IMR-90 (cell line): ENCODE data around the gene TYMS. TPM values are rescaled to one million over a fixed set of nuclear protein-coding genes. Genes with fewer than 3 reads are reported as not detected.
A peak's percentile ranks its signal among the peaks of the same experiment; 100 is the strongest.

ENCODE experiments used
- ATAC-seq: fragments of 200-7000 bp; cut with Tn5 transposase; 2 replicates; pipeline ENCODE4 v1.9.1; 2020; ENCODE audit warnings: low read depth, mild to moderate bottlenecking, moderate library complexity
- BruUV-seq: library from RNA; stranded (reverse); fragments of 400-500 nt; replicated peaks from 2 replicates; lab custom pipeline; 2021; lab: Mats Ljungman, UMichigan
- CTCF ChIA-PET: fragments of 300-600 bp; formaldehyde crosslinking; extraction: SDS; loops from one replicate; lab custom pipeline; 2021; ENCODE audit warnings: antibody characterized with exemption; lab: Yijun Ruan, JAX
- POLR2A ChIA-PET: fragments of 300-600 bp; sonication (Branson Sonifier 250); formaldehyde crosslinking; loops from one replicate; lab custom pipeline; 2022; ENCODE audit warnings: antibody characterized with exemption; ENCODE audit not compliant: unreplicated experiment; lab: Charles Lee
- DNase-seq: peaks from one replicate; pipeline ENCODE4 v3.0.0; 2013
- H2AFZ ChIP-seq: replicated peaks from 2 replicates; pipeline ENCODE3; 2013; ENCODE audit warnings: low read length, mild to moderate bottlenecking; ENCODE audit not compliant: poor library complexity
- H2AK5ac ChIP-seq: 2 replicates; pipeline ENCODE4 v1.6.1; 2013; ENCODE audit warnings: low read depth, low read length, inconsistent platforms
- H2AK9ac ChIP-seq: replicated peaks from 2 replicates; pipeline ENCODE3; 2013; ENCODE audit warnings: mild to moderate bottlenecking, low read depth, low read length, moderate library complexity; ENCODE audit not compliant: poor library complexity
- H2BK120ac ChIP-seq: 2 replicates; pipeline ENCODE4 v1.6.1; 2013; ENCODE audit warnings: low read depth, low read length, inconsistent platforms
- H2BK15ac ChIP-seq: 3 replicates; pipeline ENCODE4 v1.6.1; 2013; ENCODE audit warnings: low read depth, low read length, inconsistent platforms
- H2BK20ac ChIP-seq: 2 replicates; pipeline ENCODE4 v1.6.1; 2013; ENCODE audit warnings: low read depth, mild to moderate bottlenecking, inconsistent platforms, low read length, moderate library complexity
- H2BK5ac ChIP-seq: 2 replicates; pipeline ENCODE4 v1.6.1; 2013; ENCODE audit warnings: mild to moderate bottlenecking, low read depth, low read length, inconsistent platforms; ENCODE audit not compliant: poor library complexity, severe bottlenecking
- H3K14ac ChIP-seq: replicated peaks from 2 replicates; pipeline ENCODE4 v1.6.1; 2013; ENCODE audit warnings: low read depth, low read length, inconsistent platforms
- H3K18ac ChIP-seq: 2 replicates; pipeline ENCODE4 v1.6.1; 2013; ENCODE audit warnings: low read depth, low read length, control low read depth
- H3K23ac ChIP-seq: 2 replicates; pipeline ENCODE4 v1.6.1; 2013; ENCODE audit warnings: low read depth, low read length, inconsistent platforms
- H3K27ac ChIP-seq: 2 replicates; pipeline ENCODE4 v1.5.1; 2013; ENCODE audit warnings: mild to moderate bottlenecking, control low read depth, low read length; ENCODE audit not compliant: insufficient read depth
- H3K27me3 ChIP-seq: 2 replicates; pipeline ENCODE4 v1.6.1; 2013; ENCODE audit warnings: low read length; ENCODE audit not compliant: control insufficient read depth, insufficient read depth
- H3K36me3 ChIP-seq: 2 replicates; pipeline ENCODE4 v1.6.1; 2013; ENCODE audit warnings: low read length, mixed read lengths; ENCODE audit not compliant: control insufficient read depth, insufficient read depth
- H3K4ac ChIP-seq: 2 replicates; pipeline ENCODE4 v1.6.1; 2013; ENCODE audit warnings: low read depth, low read length, inconsistent platforms
- H3K4me1 ChIP-seq: 2 replicates; pipeline ENCODE4 v1.6.1; 2013; ENCODE audit warnings: low read length, mixed read lengths; ENCODE audit not compliant: control insufficient read depth, insufficient read depth
- H3K4me2 ChIP-seq: 2 replicates; pipeline ENCODE4 v1.6.1; 2013; ENCODE audit warnings: low read depth, mild to moderate bottlenecking, control low read depth, low read length, moderate library complexity
- H3K4me3 ChIP-seq: 2 replicates; pipeline ENCODE4 v1.5.1; 2013; ENCODE audit warnings: low read depth, mild to moderate bottlenecking, control low read depth, low read length, moderate library complexity; ENCODE audit not compliant: insufficient read depth
- H3K56ac ChIP-seq: 2 replicates; pipeline ENCODE4 v1.6.1; 2013; ENCODE audit warnings: low read length, inconsistent platforms; ENCODE audit not compliant: insufficient read depth; ENCODE audit errors: extremely low read depth
- H3K79me1 ChIP-seq, 2 experiments: 2 replicates each; pipeline ENCODE4 v1.6.1; 2013; ENCODE audit warnings: low read length in 2 of 2, inconsistent platforms in 1 of 2, low read depth in 1 of 2
- H3K9ac ChIP-seq: 2 replicates; pipeline ENCODE4 v1.6.1; 2013; ENCODE audit warnings: low read depth, low read length, control low read depth
- H3K9me1 ChIP-seq: 2 replicates; pipeline ENCODE4 v1.6.1; 2013; ENCODE audit warnings: low read length, inconsistent platforms; ENCODE audit not compliant: insufficient read depth
- H3K9me3 ChIP-seq: 2 replicates; pipeline ENCODE4 v1.6.1; 2013; ENCODE audit warnings: low read length; ENCODE audit not compliant: control insufficient read depth, insufficient read depth
- H4K20me1 ChIP-seq: 2 replicates; pipeline ENCODE4 v1.6.1; 2013; ENCODE audit warnings: low read length, inconsistent platforms; ENCODE audit not compliant: insufficient read depth
- H4K5ac ChIP-seq: 2 replicates; pipeline ENCODE4 v1.6.1; 2013; ENCODE audit warnings: mild to moderate bottlenecking, low read depth, low read length, control low read depth
- H4K8ac ChIP-seq, 2 experiments: 2 replicates each; pipeline ENCODE4 v1.6.1; 2013; ENCODE audit warnings: low read depth in 2 of 2, low read length in 2 of 2, control low read depth in 1 of 2, inconsistent platforms in 1 of 2
- H4K91ac ChIP-seq: 2 replicates; pipeline ENCODE4 v1.6.1; 2013; ENCODE audit warnings: low read depth, low read length, inconsistent platforms; ENCODE audit not compliant: insufficient read depth
- BHLHE40 ChIP-seq: fragments of 150-350 bp; IDR thresholded peaks from 2 replicates; pipeline ENCODE4 v1.6.1; 2016; ENCODE audit warnings: mild to moderate bottlenecking, low read depth, low read length
- CEBPB ChIP-seq: IDR thresholded peaks from 2 replicates; pipeline ENCODE4 v1.6.1; 2012; ENCODE audit warnings: low read depth, low read length, improper control_type of control experiment
- CHD1 ChIP-seq: IDR thresholded peaks from 2 replicates; pipeline ENCODE4 v1.6.1; 2012; ENCODE audit warnings: low read depth, low read length, improper control_type of control experiment
- CTCF ChIP-seq: conservative IDR thresholded peaks from 2 replicates; pipeline ENCODE4 v1.5.1; 2012; ENCODE audit warnings: mild to moderate bottlenecking, low read depth, low read length, improper control_type of control experiment
- ELK1 ChIP-seq: fragments of 150-350 bp; IDR thresholded peaks from 2 replicates; pipeline ENCODE4 v1.6.1; 2016; ENCODE audit warnings: low read depth, mild to moderate bottlenecking, low read length, moderate library complexity, borderline replicate concordance
- FOS ChIP-seq: fragments of 150-350 bp; IDR thresholded peaks from 2 replicates; pipeline ENCODE4 v1.6.1; 2016; ENCODE audit warnings: low read depth, low read length
- MAFK ChIP-seq: IDR thresholded peaks from 2 replicates; pipeline ENCODE4 v1.6.1; 2012; ENCODE audit warnings: low read depth, low read length, improper control_type of control experiment
- MAZ ChIP-seq: IDR thresholded peaks from 2 replicates; pipeline ENCODE4 v1.6.1; 2012; ENCODE audit warnings: low read depth, mild to moderate bottlenecking, low read length, improper control_type of control experiment, moderate library complexity, borderline replicate concordance
- MXI1 ChIP-seq: IDR thresholded peaks from 2 replicates; pipeline ENCODE4 v1.6.1; 2012; ENCODE audit warnings: low read depth, mild to moderate bottlenecking, low read length, moderate library complexity, borderline replicate concordance
- NFE2L2 ChIP-seq: fragments of 150-350 bp; IDR thresholded peaks from 2 replicates; pipeline ENCODE4 v1.6.1; 2016; ENCODE audit warnings: low read depth, mild to moderate bottlenecking, low read length
- POLR2A ChIP-seq: IDR thresholded peaks from 2 replicates; pipeline ENCODE4 v1.6.1; 2012; ENCODE audit warnings: mild to moderate bottlenecking, low read depth, low read length
- RAD21 ChIP-seq: IDR thresholded peaks from 2 replicates; pipeline ENCODE4 v1.6.1; 2012; ENCODE audit warnings: low read length, improper control_type of control experiment
- RCOR1 ChIP-seq: IDR thresholded peaks from 2 replicates; pipeline ENCODE4 v1.6.1; 2012; ENCODE audit warnings: mild to moderate bottlenecking, low read length, improper control_type of control experiment; ENCODE audit not compliant: insufficient replicate concordance
- RFX5 ChIP-seq: IDR thresholded peaks from 2 replicates; pipeline ENCODE4 v1.8.0; 2012; ENCODE audit warnings: low read depth, mild to moderate bottlenecking, low read length, moderate library complexity
- SMC3 ChIP-seq: fragments of 150-350 bp; IDR thresholded peaks from 2 replicates; pipeline ENCODE4 v1.6.1; 2016; ENCODE audit warnings: low read depth, mild to moderate bottlenecking, antibody characterized with exemption, low read length, moderate library complexity
- USF2 ChIP-seq: fragments of 150-350 bp; IDR thresholded peaks from 2 replicates; pipeline ENCODE4 v1.6.1; 2017; ENCODE audit warnings: mild to moderate bottlenecking, antibody characterized with exemption, low read length, low read depth
- WGBS, 2 experiments: methylation state at CpG; one replicate each; pipeline versions ENCODE4 v1.1.5 to v1.1.7; 2013; ENCODE audit warnings: missing lambda C conversion rate in 2 of 2; ENCODE audit not compliant: insufficient read length in 1 of 2; ENCODE audit errors: extremely low coverage in 2 of 2; 5-methylcytosine and 5-hydroxymethylcytosine counted together
- dilution Hi-C: fragments of 300-500 bp; cut with HindIII; formaldehyde crosslinking; loops from one replicate; pipeline ENCODE4 v1.14.3; 2018; ENCODE audit warnings: low sequenced_read_pairs; ENCODE audit not compliant: unreplicated experiment
- in situ Hi-C: fragments of 300-500 bp; cut with MboI; formaldehyde crosslinking; loops from 3 replicates; pipeline ENCODE4 v1.14.3; 2019; ENCODE audit warnings: low sequenced_read_pairs, inconsistent platforms, mixed read lengths
- intact Hi-C: fragments of 100-400 bp; cut with micrococcal nuclease; formaldehyde crosslinking; loops from 2 replicates; pipeline ENCODE4 v1.10.0; 2022
- polyA plus RNA-seq, 3 experiments: library from polyadenylated mRNA; depleted of rRNA; stranded (reverse); fragments of >200 nt; gene quantifications; 2 replicates each; pipeline ENCODE4 v1.2.3, GENCODE V29; 2012; ENCODE audit warnings: low replicate concordance in 1 of 3
- total RNA-seq: library from RNA; depleted of rRNA; stranded (reverse); fragments of >200 nt; gene quantifications from 2 replicates; pipeline ENCODE4 v1.2.3, GENCODE V29; 2012

Gene TYMS
- total and polyA plus RNA-seq, 2 of the 4 experiments (the other 2 are of a cell fraction), result 28.3 to 92.2 TPM

GRCh38 chr18:659597-659996, 2.1 kb downstream of the TYMS start:
- no peak overlapping the region for H2BK20ac ChIP-seq
- H2BK15ac ChIP-seq, result no peak overlapping the region
- no peak overlapping the region for H2AFZ ChIP-seq
- H4K5ac ChIP-seq, result no peak overlapping the region
- no peak for TF ChIP-seq SMC3
- TF ChIP-seq ELK1, result no peak
- TF ChIP-seq POLR2A, result no peak
- no peak for TF ChIP-seq CTCF
- TF ChIP-seq FOS, result no peak
- no peak for TF ChIP-seq RFX5
- TF ChIP-seq MXI1, result no peak
- TF ChIP-seq NFE2L2, result no peak
- no peak for TF ChIP-seq USF2
- no peak for TF ChIP-seq BHLHE40
- no peak for TF ChIP-seq CHD1
- no peak for TF ChIP-seq RAD21
- no peak for TF ChIP-seq MAFK
- TF ChIP-seq CEBPB, result no peak
- TF ChIP-seq MAZ, result no peak
- TF ChIP-seq RCOR1, result no peak
- H3K27ac ChIP-seq, result no peak overlapping the region
- H3K27me3 ChIP-seq, result no peaks in the 10 kb centered on the region
- H2AK9ac ChIP-seq, result no peak overlapping the region
- no peak overlapping the region for H2BK5ac ChIP-seq
- no peak overlapping the region for H4K91ac ChIP-seq
- H3K9ac ChIP-seq, result no peak overlapping the region
- no peak for DNase-seq
- BruUV-seq, result no TSS peak
- H3K36me3 ChIP-seq, result peaks cover 6% of the 10 kb centered on the region
- WGBS, 2 experiments, result 100% methylated on average over 3 of the region's 6 CpGs; no CpG with 5 or more reads in 1 of the 2 experiments
- no peak overlapping the region for H2AK5ac ChIP-seq
- H4K20me1 ChIP-seq, result no peaks in the 10 kb centered on the region
- 0 out of 2 replicates have a peak overlapping the region, but pooled peaks have one; percentile 78 for H3K4ac ChIP-seq
- in situ Hi-C loops, result no loop called here
- dilution Hi-C loops, result no loop called here
- peaks cover 6% of the 10 kb centered on the region for H3K9me1 ChIP-seq
- no peak overlapping the region for H3K56ac ChIP-seq
- no peaks in the 10 kb centered on the region for H3K9me3 ChIP-seq
- no peak overlapping the region for H2BK120ac ChIP-seq
- H3K18ac ChIP-seq, result no peak overlapping the region
- no peak for ATAC-seq
- 0 out of 2 replicates have a peak, but pooled peaks cover 2% of the 10 kb centered on the region for H3K4me1 ChIP-seq
- intact Hi-C loops, result loop anchor here (5.0 to 10.0 kb wide), 2 partner anchors 53 to 175 kb away; partner anchors contain the start of gene ENOSF1
- no peak overlapping the region for H3K14ac ChIP-seq
- 0 out of 2 replicates have a peak overlapping the region, but pooled peaks have one; percentile 81 for H3K23ac ChIP-seq
- ChIA-PET CTCF (no interaction called here), POLR2A (no interaction called here)
- H4K8ac ChIP-seq, result no peak overlapping the region
- peaks cover 19 to 33% of the 10 kb centered on the region in 2 experiments for H3K79me1 ChIP-seq
- H3K4me3 ChIP-seq, result no peak overlapping the region
- no peak overlapping the region for H3K4me2 ChIP-seq
